ENCODE data around the gene DOK6. TPM values are rescaled to one million over a fixed set of nuclear protein-coding genes. Genes with fewer than 3 reads are reported as not detected.

The DOK6 gene
- total and polyA plus RNA-seq, 2 of the 13 experiments (the other 11 are each of a cell fraction or from before 2014, with no cell fraction given) = 17.0 to 17.2 TPM

GRCh38 chr18:69890558-69890957 is 489.9 kb downstream of the DOK6 start:
- no peaks in the 10 kb centered on the region for H3K9me3 ChIP-seq (ENCODE audit: low read length)
- H3K4me1 ChIP-seq (ENCODE audit: insufficient read depth, low read length) = peaks cover 10% of the 10 kb centered on the region
- H3K4me3 ChIP-seq (replicated peaks in 1 of 3; ENCODE audit: insufficient read depth in 1 of 3, low read depth in 2 of 3, low read length in 3 of 3) = no peak overlapping the region
- H3K9ac ChIP-seq (ENCODE audit: insufficient read depth, low read depth, low read length) = no peak overlapping the region
- H3K27me3 ChIP-seq (ENCODE audit: control insufficient read depth in 1 of 2, insufficient read depth in 2 of 2, low read length in 2 of 2) = no peaks in the 10 kb centered on the region
- no peak overlapping the region for H3K27ac ChIP-seq (ENCODE audit: extremely low read length, insufficient read depth, low read length)
- no peak overlapping the region for H2AFZ ChIP-seq (ENCODE audit: low read length)
- no peaks in the 10 kb centered on the region for H3K36me3 ChIP-seq (replicated peaks in 1 of 2; ENCODE audit: control insufficient read depth in 1 of 2, insufficient read depth in 2 of 2, low read length in 2 of 2)
- CTCF ChIA-PET (ENCODE audit: low intra/inter-chr PET ratio, low total read pairs) = no interaction called here
- no peak for ATAC-seq
- H3K4me2 ChIP-seq (ENCODE audit: low read depth, low read length) = no peak overlapping the region
- H4K20me1 ChIP-seq (ENCODE audit: insufficient read depth, low read length) = no peaks in the 10 kb centered on the region
- in situ Hi-C loops (cut with HindIII; ENCODE audit: extremely low pct_ligation_motif_present, low pct_unique_long_range_greater_than_20kb) (no loop called here), intact Hi-C loops (cut with micrococcal nuclease; ENCODE audit: unreplicated experiment) (no loop called here)
- no peak for DNase-seq (ENCODE audit: low spot score)
- WGBS (ENCODE audit: low lambda C conversion rate) = 95% methylated on average over 1 of the region's 1 CpG
- POLR2A ChIA-PET = no interaction called here
- BruUV-seq (replicated peaks) = no TSS peak
- FAIRE-seq = no peak
- no peaks in the 10 kb centered on the region for H3K79me2 ChIP-seq (ENCODE audit: insufficient read depth, low read length)
- TF ChIP-seq TAF15 (IDR thresholded peaks at IDR 0.05; ENCODE audit: low read depth, low read length, poor library complexity, severe bottlenecking) (no peak), BCL6 (CRISPR knock-in tag; IDR thresholded peaks at IDR 0.05) (no peak), ZNF10 (CRISPR knock-in tag; IDR thresholded peaks at IDR 0.05; ENCODE audit: borderline replicate concordance, low read depth) (no peak), GTF3A (CRISPR knock-in tag; conservative IDR thresholded peaks at IDR 0.05) (no peak), GPBP1L1 (CRISPR knock-in tag; IDR thresholded peaks at IDR 0.05) (no peak), ZSCAN29 (CRISPR knock-in tag; conservative IDR thresholded peaks at IDR 0.05) (no peak), ZNF160 (CRISPR knock-in tag; IDR thresholded peaks at IDR 0.05) (no peak), JUND (CRISPR knock-in tag; IDR thresholded peaks at IDR 0.05) (no peak), HNRNPH1 (optimal IDR thresholded peaks at IDR 0.05; ENCODE audit: low read depth, low read length) (no peak), TRAFD1 (CRISPR knock-in tag; IDR thresholded peaks at IDR 0.05; ENCODE audit: borderline replicate concordance) (no peak), ARNT (IDR thresholded peaks at IDR 0.05) (no peak), HMG20B (CRISPR knock-in tag; conservative IDR thresholded peaks at IDR 0.05) (no peak), ZNF407 (CRISPR knock-in tag; IDR thresholded peaks at IDR 0.05; ENCODE audit: not compliant biosample characterization) (no peak)
